ENCODE measurements around the gene CD247.

Gene CD247

GRCh38 chr1:167542109-167543032 lies 24.0 kb upstream of the CD247 start:
- DNase-seq (ENCODE audit: low read depth in 2 of 2), result no peak

- DNase-seq (ENCODE audit: low read depth in 2 of 2), result no peak
Observed at GRCh38 chr1:167541610-167542009, 23.3 kb upstream of the CD247 start.

- no peak for DNase-seq (ENCODE audit: low read depth in 2 of 2)
Observed at GRCh38 chr1:167541003-167541402, 22.7 kb upstream of the CD247 start.

GRCh38 chr1:167538657-167539056 lies 20.3 kb upstream of the CD247 start:
- DNase-seq (ENCODE audit: low read depth in 2 of 2), result no peak

GRCh38 chr1:167533851-167534300 lies 15.5 kb upstream of the CD247 start:
- DNase-seq (ENCODE audit: low read depth in 2 of 2), result no peak

- no peak for DNase-seq (ENCODE audit: low read depth in 2 of 2)
Observed at GRCh38 chr1:167532964-167533824, 14.9 kb upstream of the CD247 start.

GRCh38 chr1:167532375-167532774 lies 14.0 kb upstream of the CD247 start:
- no peak for DNase-seq (ENCODE audit: low read depth in 2 of 2)

GRCh38 chr1:167529829-167530474 lies 11.6 kb upstream of the CD247 start:
- no peak for DNase-seq (ENCODE audit: low read depth in 2 of 2)

GRCh38 chr1:167528057-167528728 lies 9.9 kb upstream of the CD247 start:
- no peak for DNase-seq (ENCODE audit: low read depth in 2 of 2)

GRCh38 chr1:167526667-167527383 lies 8.5 kb upstream of the CD247 start:
- no peak for DNase-seq (ENCODE audit: low read depth in 2 of 2)

- DNase-seq (ENCODE audit: low read depth in 2 of 2), result no peak
Observed at GRCh38 chr1:167524651-167525050, 6.3 kb upstream of the CD247 start.

GRCh38 chr1:167522246-167522645 lies 3.9 kb upstream of the CD247 start:
- DNase-seq (ENCODE audit: low read depth in 2 of 2), result no peak

GRCh38 chr1:167520711-167521206 lies 2.4 kb upstream of the CD247 start:
- no peak for DNase-seq (ENCODE audit: low read depth in 2 of 2)

- DNase-seq (ENCODE audit: low read depth in 2 of 2), result peak; percentile 92
Observed at GRCh38 chr1:167517535-167518330, 596 bp downstream of the CD247 start.

- DNase-seq (ENCODE audit: low read depth in 2 of 2), result no peak
Observed at GRCh38 chr1:167516404-167517388, 1.6 kb downstream of the CD247 start.

- no peak for DNase-seq (ENCODE audit: low read depth in 2 of 2)
Observed at GRCh38 chr1:167515893-167516321, 2.4 kb downstream of the CD247 start.

- no peak for DNase-seq (ENCODE audit: low read depth in 2 of 2)
Observed at GRCh38 chr1:167515461-167515860, 2.9 kb downstream of the CD247 start.

GRCh38 chr1:167514288-167514687 lies 4.0 kb downstream of the CD247 start:
- DNase-seq (ENCODE audit: low read depth in 2 of 2), result no peak
